ENCODE measurements around the gene KAT8.
"Not testable (repeated sequence)": the region's sequence is repeated elsewhere in the genome, so short reads cannot be mapped to it uniquely, and the experiment has no call there.

The KAT8 gene

DNA sequence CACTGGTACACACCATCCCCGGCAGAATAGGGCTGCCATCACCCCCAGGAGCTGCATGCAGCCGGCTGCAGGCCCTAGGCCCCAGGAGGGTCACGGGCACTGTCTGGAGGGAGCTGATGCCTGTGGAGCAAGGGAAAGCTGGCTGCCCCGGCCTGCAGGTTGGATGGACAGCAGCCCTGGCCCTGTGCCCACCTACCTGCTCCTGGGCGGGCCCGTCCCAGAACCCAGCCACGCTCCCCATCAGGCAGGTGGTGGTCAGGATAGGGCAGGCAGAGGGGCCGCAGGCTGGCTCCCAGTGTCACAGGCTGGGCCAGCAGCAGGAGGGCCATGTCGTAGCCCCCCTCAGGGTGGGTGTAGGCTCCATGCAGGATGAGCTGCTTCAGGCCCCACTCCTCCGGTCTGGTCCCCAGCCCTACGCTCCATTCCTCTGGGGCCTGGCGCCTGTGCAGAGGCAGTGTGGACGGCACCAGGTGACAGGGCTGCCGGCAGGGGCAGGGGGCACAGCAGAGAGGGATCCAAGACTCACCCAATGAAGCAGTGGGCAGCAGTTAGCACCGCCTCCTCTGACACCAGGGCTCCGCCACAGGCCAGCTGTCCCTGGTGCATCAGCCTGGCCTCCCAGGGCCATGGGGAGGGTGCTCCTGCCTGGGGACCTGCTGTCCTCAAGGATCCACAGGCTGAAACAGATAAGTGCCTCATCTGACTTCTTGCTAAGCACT is 32.7 kb upstream of the KAT8 start:
- no peak for DNase-seq

GRCh38 chr16:31085411-31085810 is 32.1 kb upstream of the KAT8 start:
- no peak for DNase-seq

GRCh38 chr16:31085873-31086628 is 31.4 kb upstream of the KAT8 start:
- no peak for DNase-seq

DNA sequence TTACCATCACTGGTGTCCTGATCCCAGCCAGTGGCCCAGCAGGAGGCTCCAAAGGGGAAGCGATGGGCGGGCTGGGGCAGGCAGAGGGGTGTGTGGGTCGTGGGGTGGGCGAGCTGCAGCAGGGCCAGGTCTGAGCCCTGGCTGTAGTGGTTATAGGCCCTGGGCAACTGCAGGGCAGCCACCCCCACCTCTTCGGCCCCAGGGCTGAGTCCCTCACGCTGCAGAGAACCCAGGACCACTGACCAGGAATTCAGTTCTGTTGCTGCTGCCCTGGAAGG is 30.9 kb upstream of the KAT8 start:
- no peak for DNase-seq

- no peak for DNase-seq
Measured at GRCh38 chr16:31087481-31087880, 30.0 kb upstream of the KAT8 start.

GRCh38 chr16:31087971-31088370 is 29.5 kb upstream of the KAT8 start:
- no peak for DNase-seq

DNA sequence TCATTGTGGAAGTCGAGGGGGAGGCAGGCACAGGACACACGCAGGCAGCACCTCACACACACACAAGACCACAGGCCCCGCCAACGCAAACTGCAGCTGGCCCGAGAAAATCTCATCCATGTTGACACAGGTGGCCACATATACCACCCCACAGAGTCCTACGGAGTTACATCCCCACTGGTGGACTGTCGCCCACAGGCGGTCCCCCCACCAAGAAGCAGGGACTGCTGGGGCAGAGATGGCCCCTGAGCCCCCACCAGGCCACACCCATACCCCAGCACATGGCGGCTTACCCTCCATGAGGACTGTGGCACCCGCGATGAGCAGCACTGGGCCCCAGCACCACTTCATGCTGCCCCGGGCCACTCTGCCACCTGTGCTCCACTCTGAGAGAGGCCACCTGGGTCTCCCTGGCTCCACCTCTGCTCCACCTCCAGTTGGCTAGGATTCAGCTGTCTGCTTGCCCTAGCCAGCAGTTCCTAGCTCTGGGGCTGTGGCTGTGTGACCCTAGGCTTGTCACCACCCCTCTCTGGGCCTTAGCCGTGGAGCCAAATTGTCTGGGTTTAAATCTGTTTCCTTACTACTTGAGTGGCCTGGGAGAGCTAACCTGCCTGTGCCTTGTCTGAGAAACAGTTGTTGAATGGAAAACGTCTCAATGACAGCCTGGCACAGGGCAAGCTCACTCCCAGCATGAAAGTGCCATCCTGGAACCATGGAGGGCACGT is 28.8 kb upstream of the KAT8 start, which contains the start of gene PRSS53:
PRSS53 (minus strand) TSS at position 485 of the 725 bp plus-strand sequence; CDS start at position 351, 134 bp downstream.
- no peak for DNase-seq

GRCh38 chr16:31089199-31089598 is 28.3 kb upstream of the KAT8 start:
- no peak for DNase-seq

DNA sequence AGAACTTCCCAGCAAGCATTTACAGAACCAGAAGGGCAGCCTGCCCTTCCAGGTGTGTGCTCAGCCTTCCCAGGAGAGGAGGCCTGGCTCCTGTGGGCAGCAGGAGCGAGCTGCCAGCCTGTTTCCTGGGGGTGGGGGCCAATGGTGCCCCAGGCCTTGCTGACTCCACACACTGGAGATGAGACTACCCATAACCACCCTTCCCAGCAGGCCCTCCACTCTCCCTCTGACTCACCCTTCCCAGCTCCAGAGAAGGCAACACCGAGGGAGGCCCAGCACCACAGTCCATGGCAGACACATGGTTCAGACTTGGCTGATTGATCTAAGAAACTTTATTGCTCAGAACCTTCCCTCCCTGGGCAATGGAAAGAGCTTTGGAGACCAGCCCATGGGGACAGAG is 26.9 kb upstream of the KAT8 start:
- no peak for DNase-seq

- no peak for DNase-seq
Measured at GRCh38 chr16:31092330-31092729, 25.1 kb upstream of the KAT8 start.

GRCh38 chr16:31093132-31093703 is 24.2 kb upstream of the KAT8 start:
- no peak for DNase-seq

- peak; percentile 41 for DNase-seq
Measured at GRCh38 chr16:31094088-31094423, 23.4 kb upstream of the KAT8 start.

DNA sequence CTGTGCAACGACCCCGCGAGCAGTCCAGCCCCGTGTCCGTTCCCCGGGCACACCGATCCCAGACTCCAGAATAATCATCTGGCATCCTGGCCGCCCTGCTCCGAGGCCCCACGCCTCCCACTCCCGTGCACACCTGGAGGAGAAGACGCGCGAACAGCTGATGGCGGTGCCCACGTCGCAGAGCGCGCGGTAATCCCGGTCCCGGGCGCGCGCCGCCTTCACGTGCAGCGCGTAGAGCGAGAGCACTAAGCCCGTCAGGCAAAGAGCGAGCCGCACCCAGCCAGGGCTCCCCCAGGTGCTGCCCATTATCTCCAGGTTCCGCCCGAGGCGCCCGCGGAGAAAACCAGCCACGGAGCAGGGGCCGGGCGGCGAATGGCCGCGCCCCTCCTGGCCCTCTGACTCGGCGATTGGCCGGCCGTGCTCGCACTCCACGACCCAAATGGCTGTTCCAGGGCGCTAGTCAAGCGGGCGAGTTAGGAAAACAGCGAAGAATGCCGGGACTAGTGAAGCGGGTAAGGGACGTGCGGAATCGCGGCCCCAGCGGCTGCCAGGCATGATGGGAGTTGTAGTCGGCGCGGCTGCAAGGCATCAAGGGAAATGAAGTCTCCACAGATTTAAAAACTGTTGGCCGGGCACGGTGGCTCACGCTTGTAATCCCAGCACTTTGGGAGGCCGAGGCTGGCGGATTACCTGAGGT is 22.9 kb upstream of the KAT8 start, which contains the start of gene VKORC1:
VKORC1 (minus strand) TSS at position 374 of the 697 bp plus-strand sequence; CDS start at position 306, 68 bp downstream.
- DNase-seq, result peak; percentile 92

GRCh38 chr16:31099860-31100638 is 17.4 kb upstream of the KAT8 start:
- DNase-seq, result no peak

DNA sequence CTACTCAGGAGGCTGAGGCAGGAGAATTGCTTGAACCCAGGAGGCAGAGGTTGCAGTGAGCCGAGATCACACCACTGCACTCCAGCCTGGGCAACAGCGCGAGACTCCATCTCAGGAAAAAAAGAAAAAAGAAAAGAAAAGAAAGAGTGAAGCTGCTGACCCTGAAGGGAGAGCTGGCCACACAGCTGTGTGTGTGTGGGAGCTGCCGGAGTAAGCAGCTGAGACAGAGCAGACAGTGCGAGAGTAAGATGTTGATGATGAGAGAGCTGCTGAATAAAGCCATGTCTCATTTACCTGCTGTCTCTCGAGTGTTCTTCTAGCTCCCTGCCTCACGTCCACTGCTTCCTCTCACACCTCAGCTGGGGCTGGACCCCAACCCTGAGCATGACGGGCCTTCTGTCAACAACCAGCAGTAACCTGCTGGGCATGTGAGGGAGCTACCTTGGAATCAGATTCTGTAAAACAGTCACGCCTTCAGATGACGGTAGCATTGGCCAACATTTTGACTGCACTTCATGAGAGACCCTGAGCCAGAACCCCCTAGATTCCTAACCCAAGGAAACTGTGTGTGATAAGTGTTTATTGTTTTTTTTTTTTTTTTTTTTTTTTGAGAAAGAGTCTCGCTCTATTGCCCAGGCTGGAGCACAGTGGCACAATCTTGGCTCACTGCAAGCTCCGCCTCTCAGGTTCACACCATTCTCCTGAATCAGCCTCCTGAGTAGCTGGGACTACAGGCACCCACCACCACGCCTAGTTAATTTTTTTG is 16.4 kb upstream of the KAT8 start:
- DNase-seq, result not testable (repeated sequence)

- DNase-seq, result peak; percentile 98
Measured at GRCh38 chr16:31105677-31106213, 11.7 kb upstream of the KAT8 start.

DNA sequence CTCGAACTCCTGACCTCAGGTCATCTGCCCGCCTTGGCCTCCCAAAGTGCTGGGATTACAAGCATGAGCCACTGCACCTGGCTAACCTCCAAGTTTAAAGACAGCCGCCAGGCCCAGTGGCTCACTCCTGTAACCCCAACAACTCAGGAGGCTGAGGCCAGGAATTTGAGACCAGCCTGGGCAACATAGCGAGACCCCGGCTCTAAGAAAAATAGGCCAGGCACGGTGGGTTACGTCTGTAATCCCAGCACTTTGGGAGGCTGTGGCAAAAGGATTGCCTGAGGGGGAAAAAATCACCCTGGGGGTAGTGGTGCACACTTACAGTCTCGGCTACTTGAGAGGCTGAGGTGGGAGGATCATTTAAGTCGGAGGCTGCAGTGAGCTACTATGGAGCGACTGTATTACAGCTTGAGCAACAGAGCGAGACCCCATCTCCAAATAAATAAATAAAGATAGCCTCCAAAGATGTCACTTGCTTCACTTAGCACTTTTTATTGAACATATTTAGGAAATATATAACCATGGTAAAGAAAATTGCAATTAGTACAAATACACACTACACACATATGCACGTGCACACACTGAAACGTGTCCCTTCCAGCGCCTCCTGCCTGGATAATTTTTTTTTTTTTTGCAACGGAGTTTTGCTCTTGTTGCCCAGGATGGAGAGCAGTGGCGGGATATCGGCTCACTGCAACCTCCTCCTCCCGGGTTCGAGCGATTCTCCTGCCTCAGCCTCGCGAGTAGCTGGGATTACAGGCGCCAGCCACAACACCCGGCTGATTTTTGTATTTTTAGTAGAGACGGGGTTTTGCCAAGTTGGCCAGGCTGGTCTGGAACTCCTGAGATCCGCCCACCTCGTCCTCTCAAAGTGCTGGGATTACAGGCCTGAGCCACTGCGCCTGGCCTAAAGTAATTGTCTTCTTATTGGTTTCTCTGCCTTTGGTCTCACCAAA is 10.7 kb upstream of the KAT8 start:
- no peak for DNase-seq

DNA sequence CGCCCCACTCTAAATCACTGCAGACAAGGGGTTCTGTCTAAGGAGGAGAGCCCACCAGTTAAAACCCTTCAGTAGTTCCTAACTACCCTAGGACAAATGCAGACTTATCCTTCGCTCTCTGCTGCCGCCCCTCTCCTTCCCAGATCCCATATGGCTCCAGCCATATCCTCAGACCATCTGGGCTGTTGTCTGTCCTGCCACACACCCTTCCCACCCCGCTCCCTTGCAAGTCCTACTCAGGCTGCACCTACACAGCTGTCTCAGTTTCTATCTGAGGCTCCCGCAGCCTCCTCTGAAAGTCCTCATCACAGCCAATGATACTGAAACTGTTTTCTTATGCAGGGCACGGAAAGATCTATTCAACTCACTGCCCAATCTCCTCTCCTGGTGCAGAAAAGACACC is 10.0 kb upstream of the KAT8 start:
- DNase-seq, result peak; percentile 66

DNA sequence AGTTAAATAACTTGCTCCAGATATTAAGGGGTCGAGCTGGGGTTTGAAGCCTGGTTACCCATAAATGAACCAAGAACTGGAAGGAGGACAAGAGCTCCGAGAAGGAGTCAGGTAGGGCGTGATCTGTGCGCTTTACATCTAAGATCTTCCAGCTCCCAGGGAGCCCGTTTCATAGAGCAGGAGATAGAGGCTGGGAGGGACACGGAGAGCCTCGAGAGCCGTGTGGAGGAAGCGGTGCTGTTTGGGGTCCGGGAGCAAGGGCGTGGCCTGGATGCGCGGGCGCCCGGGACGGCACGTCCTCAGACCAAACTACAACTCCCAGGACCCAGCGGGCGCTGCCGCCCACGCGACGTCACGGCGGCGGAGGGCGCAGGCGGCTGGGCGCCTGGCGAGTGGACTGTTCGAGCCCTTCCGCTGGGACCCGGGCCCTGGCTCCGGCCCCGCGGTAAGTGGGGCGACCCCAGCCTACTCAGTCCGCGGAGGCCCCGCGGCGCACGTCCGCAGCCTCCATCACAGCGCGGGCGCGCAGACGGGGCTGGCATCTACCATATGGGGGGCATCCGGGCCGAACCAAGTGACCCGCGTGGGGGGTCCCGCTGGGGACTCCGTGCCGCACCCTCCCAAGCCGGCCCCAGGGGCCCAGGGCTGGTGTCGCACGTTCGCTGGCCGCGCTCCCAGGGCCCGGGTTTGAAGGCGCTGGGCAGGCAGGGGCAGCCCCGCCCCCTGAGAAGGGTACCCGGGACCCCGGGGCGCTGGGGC is 9.2 kb upstream of the KAT8 start, which contains the start of gene BCKDK:
BCKDK (plus strand) TSS at position 352 of the 759 bp plus-strand sequence. CDS start 838 bp downstream, outside the sequence.
- DNase-seq, result peak; percentile 89
